IPS-18a (cell line): ENCODE data around the gene CHST11.

ENCODE experiments used
- H3K27ac ChIP-seq: one replicate; pipeline ENCODE4 v1.5.1; 2013; ENCODE audit warnings: low read length
- H3K27me3 ChIP-seq: one replicate; pipeline ENCODE4 v1.6.1; 2013; ENCODE audit warnings: mild to moderate bottlenecking, low read length; ENCODE audit not compliant: control insufficient read depth, insufficient read depth
- H3K36me3 ChIP-seq: one replicate; pipeline ENCODE4 v1.6.1; 2013; ENCODE audit warnings: low read depth, low read length; ENCODE audit not compliant: control insufficient read depth
- H3K4me1 ChIP-seq: one replicate; pipeline ENCODE4 v1.6.1; 2013; ENCODE audit warnings: low read depth, low read length; ENCODE audit not compliant: control insufficient read depth
- H3K4me3 ChIP-seq: one replicate; pipeline ENCODE4 v1.5.1; 2013; ENCODE audit warnings: low read length
- H3K9ac ChIP-seq: one replicate; pipeline ENCODE4 v1.6.1; 2013; ENCODE audit warnings: mild to moderate bottlenecking, low read length, moderate library complexity
- H3K9me3 ChIP-seq: one replicate; pipeline ENCODE4 v1.6.1; 2013; ENCODE audit warnings: low read depth, low read length; ENCODE audit not compliant: control insufficient read depth

CHST11 gene

GRCh38 chr12:104501115-104501514 lies 44.4 kb downstream of the CHST11 start:
- no peaks in the 10 kb centered on the region for H3K36me3 ChIP-seq
- H3K4me3 ChIP-seq, result no peak overlapping the region
- no peaks in the 10 kb centered on the region for H3K9me3 ChIP-seq
- H3K27ac ChIP-seq, result no peak overlapping the region
- H3K4me1 ChIP-seq, result peaks cover 13% of the 10 kb centered on the region
- no peak overlapping the region for H3K9ac ChIP-seq
- H3K27me3 ChIP-seq, result no peaks in the 10 kb centered on the region

- Histone ChIP-seq H3K4me3 (no peak overlapping the region), H3K27me3 (no peaks in the 10 kb centered on the region), H3K36me3 (no peaks in the 10 kb centered on the region), H3K4me1 (peaks cover 19% of the 10 kb centered on the region), H3K9ac (no peak overlapping the region), H3K9me3 (no peaks in the 10 kb centered on the region), H3K27ac (no peak overlapping the region)
Measured at GRCh38 chr12:104501660-104502059, 44.9 kb downstream of the CHST11 start.

GRCh38 chr12:104502217-104502616 lies 45.5 kb downstream of the CHST11 start:
- Histone ChIP-seq H3K4me3 (no peak overlapping the region), H3K9ac (no peak overlapping the region), H3K9me3 (no peaks in the 10 kb centered on the region), H3K36me3 (no peaks in the 10 kb centered on the region), H3K27me3 (no peaks in the 10 kb centered on the region), H3K4me1 (peaks cover 24% of the 10 kb centered on the region), H3K27ac (no peak overlapping the region)

- Histone ChIP-seq H3K9me3 (no peaks in the 10 kb centered on the region), H3K36me3 (no peaks in the 10 kb centered on the region), H3K27ac (no peak overlapping the region), H3K9ac (no peak overlapping the region), H3K4me3 (no peak overlapping the region), H3K4me1 (peaks cover 28% of the 10 kb centered on the region), H3K27me3 (no peaks in the 10 kb centered on the region)
Measured at GRCh38 chr12:104502638-104503037, 45.9 kb downstream of the CHST11 start.

- Histone ChIP-seq H3K27ac (no peak overlapping the region), H3K4me3 (no peak overlapping the region), H3K9me3 (no peaks in the 10 kb centered on the region), H3K4me1 (peaks cover 30% of the 10 kb centered on the region), H3K36me3 (no peaks in the 10 kb centered on the region), H3K27me3 (no peaks in the 10 kb centered on the region), H3K9ac (no peak overlapping the region)
Measured at GRCh38 chr12:104503191-104503590, 46.4 kb downstream of the CHST11 start.

DNA sequence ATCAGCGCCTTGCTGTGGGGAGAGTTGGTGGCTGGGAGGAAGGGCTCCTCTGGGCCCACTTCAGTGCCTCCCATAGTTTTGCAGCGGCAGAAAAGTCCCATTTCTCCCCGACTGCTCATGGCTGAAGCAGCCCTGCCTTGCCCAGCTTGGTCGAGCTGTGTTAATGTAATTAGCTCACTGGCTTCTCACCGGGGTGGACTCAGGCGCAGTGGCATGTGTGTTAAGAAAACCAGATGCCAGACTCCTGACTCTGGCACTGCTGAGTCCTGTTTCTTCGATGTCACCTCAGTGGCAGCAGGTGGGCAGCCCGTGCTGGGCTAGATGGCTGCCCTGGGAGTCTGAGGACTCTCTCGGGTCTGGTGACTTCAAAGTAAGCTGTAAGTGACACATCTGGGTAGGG lies 47.4 kb downstream of the CHST11 start:
- H3K27me3 ChIP-seq, result no peaks in the 10 kb centered on the region
- peaks cover 29% of the 10 kb centered on the region for H3K4me1 ChIP-seq
- H3K9ac ChIP-seq, result no peak overlapping the region
- no peaks in the 10 kb centered on the region for H3K9me3 ChIP-seq
- no peaks in the 10 kb centered on the region for H3K36me3 ChIP-seq
- no peak overlapping the region for H3K27ac ChIP-seq
- H3K4me3 ChIP-seq, result no peak overlapping the region

DNA sequence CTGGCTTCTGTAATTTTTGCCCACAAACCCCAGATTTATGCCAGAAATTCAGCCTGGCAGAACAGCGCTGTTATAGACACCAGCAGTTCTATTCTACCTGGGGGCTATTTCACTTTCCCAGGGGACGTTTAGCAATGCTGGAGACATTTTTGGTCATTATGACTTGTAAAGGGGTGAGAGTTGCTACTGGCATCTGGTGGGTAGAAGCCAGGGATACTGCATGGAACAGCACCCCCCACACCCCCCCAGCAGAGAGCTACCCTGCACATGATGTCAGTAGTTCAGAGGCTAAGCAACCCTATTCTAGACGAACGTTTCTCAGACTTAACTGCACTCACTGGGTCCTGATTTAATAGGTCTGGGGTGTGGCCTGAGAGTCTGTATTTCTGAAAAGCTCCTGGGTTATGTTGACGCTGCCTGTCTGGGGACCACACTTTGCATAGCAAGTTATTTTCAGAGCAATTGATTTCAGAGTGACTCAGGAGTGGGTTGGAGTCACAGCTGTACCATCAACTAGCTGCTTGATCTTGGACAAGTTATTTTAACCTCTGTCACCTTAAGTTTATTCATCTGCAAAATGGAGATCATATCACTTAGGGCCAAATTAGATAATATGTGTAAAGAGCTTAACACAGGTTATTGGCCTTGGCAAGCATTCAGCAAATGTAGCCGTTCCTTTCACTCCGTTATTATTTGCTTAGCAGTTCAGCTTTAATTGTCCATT lies 48.5 kb downstream of the CHST11 start:
- H3K4me1 ChIP-seq, result peaks cover 23% of the 10 kb centered on the region
- no peaks in the 10 kb centered on the region for H3K36me3 ChIP-seq
- no peak overlapping the region for H3K27ac ChIP-seq
- no peak overlapping the region for H3K9ac ChIP-seq
- no peak overlapping the region for H3K4me3 ChIP-seq
- no peaks in the 10 kb centered on the region for H3K9me3 ChIP-seq
- no peaks in the 10 kb centered on the region for H3K27me3 ChIP-seq

DNA sequence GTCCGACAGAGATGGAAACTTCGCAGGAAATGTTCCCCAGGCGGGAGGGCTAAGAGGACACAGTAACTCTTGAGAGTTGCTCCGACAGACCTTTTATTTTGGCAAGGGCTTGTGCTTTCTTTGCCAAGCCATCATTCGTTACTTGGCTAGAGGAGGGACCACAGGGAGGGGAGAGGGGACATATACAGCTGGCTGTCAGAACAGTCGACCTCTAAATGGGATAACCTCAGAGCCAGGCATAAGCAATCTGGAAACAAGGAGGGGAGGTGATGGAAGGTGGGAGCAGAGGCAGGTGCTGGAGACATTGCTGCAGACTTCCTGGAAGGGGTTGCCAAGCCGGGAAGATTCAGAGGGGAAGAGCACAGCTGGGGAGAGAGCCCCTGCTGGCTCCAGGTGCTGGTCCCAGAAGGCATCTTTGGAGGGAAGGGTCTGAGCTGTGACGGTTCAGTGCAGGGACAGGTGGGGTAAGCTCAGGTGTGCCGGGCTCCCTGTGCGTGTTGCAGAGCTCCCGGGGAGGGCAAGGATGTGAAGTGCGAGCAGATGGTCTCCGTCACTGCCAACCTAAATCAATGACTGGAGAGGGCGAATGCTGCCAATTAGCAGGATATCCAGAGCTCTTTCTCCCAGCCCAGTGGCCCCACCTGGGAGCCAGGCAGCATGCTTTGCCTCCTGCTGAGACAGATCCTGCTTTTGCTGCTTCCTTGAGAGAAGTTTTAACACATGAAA lies 50.1 kb downstream of the CHST11 start:
- Histone ChIP-seq H3K4me3 (no peak overlapping the region), H3K36me3 (no peaks in the 10 kb centered on the region), H3K4me1 (peaks cover 17% of the 10 kb centered on the region), H3K9me3 (no peaks in the 10 kb centered on the region), H3K27ac (no peak overlapping the region), H3K9ac (no peak overlapping the region), H3K27me3 (no peaks in the 10 kb centered on the region)

GRCh38 chr12:104507672-104508071 lies 50.9 kb downstream of the CHST11 start:
- H3K27me3 ChIP-seq, result no peaks in the 10 kb centered on the region
- no peak overlapping the region for H3K4me3 ChIP-seq
- no peaks in the 10 kb centered on the region for H3K36me3 ChIP-seq
- no peak overlapping the region for H3K9ac ChIP-seq
- H3K9me3 ChIP-seq, result no peaks in the 10 kb centered on the region
- no peak overlapping the region for H3K27ac ChIP-seq
- H3K4me1 ChIP-seq, result peaks cover 17% of the 10 kb centered on the region

GRCh38 chr12:104508752-104509446 lies 52.2 kb downstream of the CHST11 start:
- Histone ChIP-seq H3K4me1 (peaks cover 25% of the 10 kb centered on the region), H3K4me3 (no peak overlapping the region), H3K27ac (no peak overlapping the region), H3K36me3 (no peaks in the 10 kb centered on the region), H3K9me3 (no peaks in the 10 kb centered on the region), H3K9ac (no peak overlapping the region), H3K27me3 (no peaks in the 10 kb centered on the region)

GRCh38 chr12:104510145-104510872 lies 53.6 kb downstream of the CHST11 start:
- Histone ChIP-seq H3K4me1 (peaks cover 26% of the 10 kb centered on the region), H3K27me3 (no peaks in the 10 kb centered on the region), H3K9ac (no peak overlapping the region), H3K9me3 (no peaks in the 10 kb centered on the region), H3K36me3 (no peaks in the 10 kb centered on the region), H3K4me3 (no peak overlapping the region), H3K27ac (no peak overlapping the region)
